GM19468 (cell line): Measurements from ENCODE around the gene ZFYVE27.

Experiments used
- ATAC-seq: cut with Tn5 transposase; IDR thresholded peaks from one replicate; pipeline ENCODE4 v1.9.1; 2021; ENCODE audit warnings: mild to moderate bottlenecking, moderate library complexity, moderate number of reproducible peaks; ENCODE audit not compliant: unreplicated experiment; ENCODE audit errors: extremely low read depth

The ZFYVE27 gene

DNA sequence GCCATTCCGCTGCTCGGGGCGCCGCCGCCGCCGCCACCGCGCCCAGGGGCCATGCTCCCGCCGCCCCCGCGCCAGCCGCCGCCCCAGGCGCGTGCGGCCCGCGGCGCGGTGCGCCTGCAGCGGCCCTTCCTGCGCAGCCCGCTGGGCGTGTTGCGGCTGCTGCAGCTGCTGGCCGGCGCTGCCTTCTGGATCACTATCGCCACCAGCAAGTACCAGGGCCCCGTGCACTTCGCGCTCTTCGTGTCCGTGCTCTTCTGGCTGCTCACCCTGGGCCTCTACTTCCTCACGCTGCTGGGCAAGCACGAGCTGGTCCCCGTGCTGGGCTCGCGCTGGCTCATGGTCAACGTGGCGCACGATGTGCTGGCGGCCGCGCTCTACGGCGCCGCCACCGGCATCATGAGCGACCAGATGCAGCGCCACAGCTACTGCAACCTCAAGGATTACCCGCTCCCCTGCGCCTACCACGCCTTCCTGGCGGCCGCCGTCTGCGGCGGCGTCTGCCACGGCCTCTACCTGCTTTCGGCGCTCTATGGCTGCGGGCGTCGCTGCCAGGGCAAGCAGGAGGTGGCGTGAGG lies 23.0 kb upstream of the ZFYVE27 start:
- no peak for ATAC-seq

- ATAC-seq = no peak
These were observed 22.3 kb upstream of the ZFYVE27 start for GRCh38 chr10:97714401-97715258.

- no peak for ATAC-seq
These were observed 21.6 kb upstream of the ZFYVE27 start for GRCh38 chr10:97715259-97715874.

- ATAC-seq = no peak
These were observed 19.3 kb upstream of the ZFYVE27 start for GRCh38 chr10:97717627-97718026.

DNA sequence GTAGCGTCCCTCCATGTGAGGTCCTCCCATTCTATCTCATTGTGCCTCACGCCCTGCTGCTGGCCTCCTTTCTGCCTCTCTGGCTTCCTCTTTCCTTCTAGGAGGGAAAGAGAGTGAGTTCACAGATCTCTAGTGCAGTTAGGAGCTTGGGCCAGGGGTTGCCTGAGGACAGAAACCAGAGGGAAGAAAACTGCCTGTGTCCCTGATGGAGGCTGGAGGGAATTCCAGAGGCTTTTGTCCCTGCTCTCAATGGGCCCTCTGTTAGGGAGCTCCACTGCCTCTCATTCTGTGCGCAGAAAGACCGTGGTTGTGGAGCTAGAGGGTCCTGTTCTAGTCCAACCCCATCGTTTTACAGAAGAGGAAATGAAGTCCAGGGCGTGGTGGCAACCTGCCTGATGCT lies 18.8 kb upstream of the ZFYVE27 start:
- no peak for ATAC-seq

GRCh38 chr10:97718659-97719142 lies 18.2 kb upstream of the ZFYVE27 start:
- no peak for ATAC-seq

- no peak for ATAC-seq
These were observed 17.3 kb upstream of the ZFYVE27 start for GRCh38 chr10:97719602-97720001.

DNA sequence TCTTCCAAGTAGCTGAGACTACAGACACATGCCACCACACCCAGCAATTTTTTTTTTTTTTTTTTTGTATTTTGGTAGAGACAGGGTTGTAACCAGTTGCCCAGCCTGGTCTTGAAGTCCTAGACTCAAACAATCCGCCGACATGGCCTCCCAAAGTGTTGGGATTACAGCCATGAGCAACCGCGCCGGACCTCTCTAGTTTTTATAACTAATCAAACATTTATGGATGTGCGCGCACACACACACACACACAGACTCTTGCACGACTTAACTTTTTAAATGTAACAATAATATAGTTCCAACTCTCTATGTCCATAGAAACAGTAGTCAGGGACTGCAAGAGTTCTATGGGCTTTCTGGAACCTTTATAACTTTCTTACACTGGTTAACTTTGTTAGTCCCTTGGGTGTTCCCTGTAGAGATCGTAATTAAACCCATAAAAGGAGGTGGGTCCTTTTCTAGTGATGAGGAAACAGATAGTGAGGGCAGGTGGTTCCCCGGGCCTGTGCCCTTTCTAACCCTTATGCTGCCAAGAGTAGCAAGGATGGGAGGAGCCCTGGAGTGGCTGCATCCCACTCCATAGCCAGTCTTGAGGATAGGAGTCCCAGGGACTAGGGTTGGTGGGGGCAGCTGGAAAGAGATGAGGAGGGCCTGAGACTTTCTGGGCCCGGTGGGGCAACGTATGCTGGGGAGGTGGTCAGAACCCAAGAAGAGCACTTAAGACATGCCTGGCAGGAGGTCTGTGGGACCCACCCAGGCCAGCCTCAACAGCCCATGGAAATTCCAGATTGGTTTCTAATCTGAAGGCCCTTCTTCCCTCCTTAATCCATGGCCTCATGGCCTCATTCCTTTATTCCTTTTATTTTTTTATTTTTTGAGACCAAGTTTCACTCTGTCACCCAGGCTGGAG lies 14.8 kb upstream of the ZFYVE27 start:
- ATAC-seq = no peak

- ATAC-seq = no peak
These were observed 13.9 kb upstream of the ZFYVE27 start for GRCh38 chr10:97723001-97723400.

DNA sequence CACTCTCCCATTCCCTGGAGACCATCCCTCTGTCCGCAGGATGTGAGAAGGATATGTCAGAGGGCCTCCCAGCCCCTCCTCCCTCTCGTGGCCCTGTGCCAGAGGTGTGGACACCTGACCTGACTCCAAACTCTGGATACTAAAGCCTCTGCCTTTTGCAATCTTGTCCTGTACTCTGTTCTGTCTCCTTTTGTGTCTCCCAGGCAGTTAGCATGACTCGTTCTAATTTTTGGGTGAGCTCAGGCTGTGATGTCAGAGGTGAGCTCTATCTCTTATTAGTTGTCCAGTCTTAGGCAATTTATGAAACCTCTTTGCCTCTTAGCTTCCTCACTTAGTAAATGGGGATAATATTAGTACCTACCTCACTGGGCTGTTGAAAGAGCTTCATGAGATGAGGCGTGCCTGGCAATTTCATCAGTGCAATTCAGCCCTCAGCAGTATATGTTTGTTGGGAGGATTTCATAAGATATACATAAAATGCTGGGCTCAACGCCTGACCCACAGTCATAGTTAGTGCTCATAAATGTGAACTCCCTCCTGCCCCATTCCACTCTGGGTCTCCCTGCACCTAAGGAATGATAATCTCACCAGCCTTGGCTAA lies 12.5 kb upstream of the ZFYVE27 start:
- ATAC-seq = no peak

DNA sequence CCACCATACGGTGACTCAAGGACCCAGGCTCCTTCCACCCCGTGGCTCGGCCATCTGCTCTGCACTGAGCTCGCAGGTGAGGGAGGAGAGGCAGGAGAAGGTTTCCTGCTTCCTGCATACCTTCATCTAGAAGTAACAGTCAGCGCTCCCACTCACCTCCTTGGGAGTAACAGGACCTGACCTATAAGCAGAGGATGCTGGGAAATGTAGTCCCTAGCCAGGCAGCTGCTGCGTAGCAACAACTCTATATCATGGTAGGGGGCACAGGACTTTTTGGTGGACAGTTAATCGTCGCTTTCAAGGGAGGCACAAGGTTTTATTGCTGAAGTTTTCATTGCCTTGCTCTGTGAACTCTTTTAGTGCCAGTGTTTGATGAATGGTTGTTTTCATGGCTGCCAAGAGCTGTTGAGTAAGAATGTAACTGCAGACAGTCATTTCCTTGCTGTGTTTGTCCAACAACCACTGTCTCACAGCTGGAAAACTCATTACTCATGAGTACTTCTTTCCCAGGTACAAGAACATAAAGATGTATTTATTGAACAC lies 10.2 kb upstream of the ZFYVE27 start:
- no peak for ATAC-seq

- no peak for ATAC-seq
These were observed 7.9 kb upstream of the ZFYVE27 start for GRCh38 chr10:97729014-97729413.

DNA sequence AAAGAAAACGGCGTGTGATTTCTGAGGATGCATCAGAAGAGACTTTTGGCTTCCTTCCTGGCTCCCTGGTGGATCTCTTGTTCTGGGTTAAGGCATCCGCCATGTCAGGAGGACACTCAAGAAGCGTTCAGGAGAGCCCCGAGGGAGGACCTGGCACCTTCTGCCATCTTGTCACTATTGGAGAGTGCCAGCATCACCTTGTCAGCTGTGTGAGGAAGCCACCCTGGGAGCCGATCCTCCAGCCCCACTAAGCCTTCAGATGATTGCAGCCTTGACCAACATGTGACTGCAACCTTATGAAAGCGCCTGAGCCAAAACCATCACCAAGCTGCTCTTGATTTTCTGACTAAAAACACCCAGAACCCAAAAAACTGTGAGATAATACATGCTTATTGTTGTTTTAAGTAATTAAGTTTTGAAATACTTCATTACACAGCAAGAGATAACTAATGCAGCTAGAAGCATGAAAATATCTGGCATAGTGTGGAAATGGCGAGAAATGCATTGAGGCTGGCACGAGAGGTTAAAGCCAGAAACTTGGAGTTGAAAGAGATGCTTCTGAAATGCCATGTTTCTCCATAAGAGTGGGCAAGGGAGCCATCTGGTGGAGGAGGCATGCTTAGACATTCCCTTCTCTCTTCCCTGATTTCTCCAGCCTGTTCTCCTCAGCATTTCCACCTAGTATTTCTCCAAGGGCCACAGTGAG lies 5.4 kb upstream of the ZFYVE27 start:
- no peak for ATAC-seq

GRCh38 chr10:97732052-97732359 lies 4.9 kb upstream of the ZFYVE27 start:
- no peak for ATAC-seq

GRCh38 chr10:97733256-97733655 lies 3.7 kb upstream of the ZFYVE27 start:
- no peak for ATAC-seq

GRCh38 chr10:97734021-97734420 lies 2.9 kb upstream of the ZFYVE27 start:
- no peak for ATAC-seq

DNA sequence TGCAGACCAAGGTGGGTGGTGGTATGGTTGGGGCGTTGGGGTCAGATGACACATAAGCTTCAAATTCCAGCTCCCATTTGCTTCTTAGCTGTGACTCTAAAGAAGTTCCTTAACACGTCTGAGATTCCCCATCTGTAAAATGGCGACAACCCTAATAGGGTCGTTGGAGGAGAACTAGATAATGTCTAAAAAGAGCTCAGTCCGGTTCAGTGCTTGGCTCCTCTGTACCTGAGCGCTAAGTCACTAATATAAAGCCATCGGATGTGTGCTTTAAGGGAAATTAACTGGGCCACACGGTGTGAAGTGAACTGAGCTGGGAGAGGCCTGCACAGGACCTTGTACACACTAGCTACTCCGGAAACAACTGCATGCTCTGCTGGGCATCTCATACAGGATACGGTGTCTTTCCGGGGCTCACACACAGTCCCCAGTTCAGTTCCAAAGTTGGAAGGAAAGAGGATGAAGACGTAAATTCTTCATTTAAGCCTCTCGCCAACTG lies 476 bp upstream of the ZFYVE27 start:
- no peak for ATAC-seq

DNA sequence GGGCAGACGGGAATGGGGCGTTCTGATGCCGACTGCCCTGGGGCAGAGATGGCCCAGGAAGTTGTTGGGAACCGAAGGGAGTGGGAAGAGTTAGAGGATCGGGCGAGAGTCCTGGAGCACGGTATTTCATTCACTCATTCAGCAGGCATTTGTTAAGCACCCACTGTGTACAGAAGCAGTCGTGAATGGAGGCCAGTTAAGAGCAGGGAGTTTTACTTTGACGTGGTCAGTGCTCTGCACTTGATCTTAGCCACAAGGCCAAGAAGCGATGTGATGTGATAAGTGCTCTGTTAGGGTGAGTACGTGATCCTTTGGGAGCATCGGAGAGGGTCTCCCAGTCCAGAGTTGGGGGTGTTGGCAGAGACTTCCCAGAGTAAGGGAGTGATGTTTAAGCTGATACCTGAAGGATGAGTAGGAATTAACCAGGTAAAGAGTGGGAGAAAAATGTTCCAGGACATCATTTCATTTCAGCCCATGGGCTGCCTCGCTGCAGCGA lies 890 bp downstream of the ZFYVE27 start:
- ATAC-seq = no peak

- ATAC-seq = no peak
These were observed 1.7 kb downstream of the ZFYVE27 start for GRCh38 chr10:97738616-97739015.
